Endothelial cell (in vitro differentiated cells): ENCODE results near the gene DISC1. TPM values are rescaled to one million over a fixed set of nuclear protein-coding genes. Genes with fewer than 3 reads are reported as not detected.
"Not testable (repeated sequence)": the region's sequence is repeated elsewhere in the genome, so short reads cannot be mapped to it uniquely, and the experiment has no call there.

ENCODE experiments used
- DNase-seq: peaks from one replicate; pipeline ENCODE4 v3.0.0; 2021; ENCODE audit warnings: low spot score
- H3K27ac Mint-ChIP-seq: one replicate; pipeline ENCODE4 v1.8.0; 2021; ENCODE audit warnings: mixed read lengths, inconsistent platforms; ENCODE audit not compliant: unreplicated experiment
- H3K27me3 Mint-ChIP-seq: one replicate; pipeline ENCODE4 v1.8.0; 2021; ENCODE audit warnings: mild to moderate bottlenecking, moderate library complexity, mixed read lengths, inconsistent platforms; ENCODE audit not compliant: unreplicated experiment
- H3K36me3 Mint-ChIP-seq: one replicate; pipeline ENCODE4 v1.8.0; 2021; ENCODE audit warnings: mild to moderate bottlenecking, low read depth, mixed read lengths, inconsistent platforms; ENCODE audit not compliant: unreplicated experiment
- H3K4me1 Mint-ChIP-seq: one replicate; pipeline ENCODE4 v1.8.0; 2021; ENCODE audit warnings: mild to moderate bottlenecking, mixed read lengths, inconsistent platforms; ENCODE audit not compliant: unreplicated experiment
- H3K4me3 Mint-ChIP-seq: one replicate; pipeline ENCODE4 v1.8.0; 2021; ENCODE audit warnings: mild to moderate bottlenecking, mixed read lengths, inconsistent platforms; ENCODE audit not compliant: unreplicated experiment
- H3K9me3 Mint-ChIP-seq: one replicate; pipeline ENCODE4 v1.8.0; 2021; ENCODE audit warnings: mixed read lengths, inconsistent platforms; ENCODE audit not compliant: unreplicated experiment
- CTCF ChIP-seq: fragments of 200-600 bp; sonication (generic); IDR thresholded peaks from one replicate; pipeline ENCODE4 v1.5.0; 2021; ENCODE audit warnings: antibody characterized with exemption; ENCODE audit not compliant: unreplicated experiment
- total RNA-seq: library from RNA; stranded (reverse); fragmentation: NEBNext Ultra II Directional; extraction: Animal tissue kit (Norgen Biotek cat#: 25700); gene quantifications from one replicate; pipeline ENCODE4 v1.2.1, GENCODE V29; 2021; ENCODE audit not compliant: unreplicated experiment

Gene DISC1
- total RNA-seq, 1 donor from 2014 or later = 82.5 TPM

GRCh38 chr1:231958448-231958847 lies 331.9 kb downstream of the DISC1 start:
- Mint-ChIP-seq H3K36me3 (peaks cover 33% of the 10 kb centered on the region), H3K27me3 (peaks cover 10% of the 10 kb centered on the region), H3K9me3 (no peaks in the 10 kb centered on the region), H3K4me3 (no peak overlapping the region), H3K4me1 (no peaks in the 10 kb centered on the region), H3K27ac (no peak overlapping the region)
- no peak for TF ChIP-seq CTCF
- DNase-seq = no peak

GRCh38 chr1:231959225-231959884 lies 332.8 kb downstream of the DISC1 start:
- H3K36me3 Mint-ChIP-seq = peaks cover 40% of the 10 kb centered on the region
- peak overlapping the region; percentile 6 for H3K4me3 Mint-ChIP-seq
- DNase-seq = no peak
- peaks cover 10% of the 10 kb centered on the region for H3K27me3 Mint-ChIP-seq
- no peaks in the 10 kb centered on the region for H3K9me3 Mint-ChIP-seq
- no peak overlapping the region for H3K27ac Mint-ChIP-seq
- H3K4me1 Mint-ChIP-seq = no peaks in the 10 kb centered on the region
- no peak for TF ChIP-seq CTCF

GRCh38 chr1:231961801-231962200 lies 335.2 kb downstream of the DISC1 start:
- DNase-seq, H3K27ac Mint-ChIP-seq, H3K9me3 Mint-ChIP-seq, H3K4me1 Mint-ChIP-seq, H3K4me3 Mint-ChIP-seq: not testable (repeated sequence)
- Mint-ChIP-seq H3K36me3 (peaks cover 53% of the 10 kb centered on the region), H3K27me3 (peaks cover 17% of the 10 kb centered on the region)

- H3K9me3 Mint-ChIP-seq = no peaks in the 10 kb centered on the region
- H3K4me1 Mint-ChIP-seq = peaks cover 5% of the 10 kb centered on the region
- peak overlapping the region; percentile 29 for H3K4me3 Mint-ChIP-seq
- peaks cover 13% of the 10 kb centered on the region for H3K27me3 Mint-ChIP-seq
- no peak for DNase-seq
- no peak for TF ChIP-seq CTCF
- H3K36me3 Mint-ChIP-seq = peaks cover 48% of the 10 kb centered on the region
- no peak overlapping the region for H3K27ac Mint-ChIP-seq
Observed at GRCh38 chr1:231962636-231963035, 336.0 kb downstream of the DISC1 start.

- DNase-seq = no peak
- Mint-ChIP-seq H3K4me1 (peaks cover 5% of the 10 kb centered on the region), H3K4me3 (no peak overlapping the region), H3K36me3 (peaks cover 55% of the 10 kb centered on the region), H3K27ac (no peak overlapping the region), H3K27me3 (peaks cover 13% of the 10 kb centered on the region), H3K9me3 (no peaks in the 10 kb centered on the region)
- no peak for TF ChIP-seq CTCF
Observed at GRCh38 chr1:231964241-231964640, 337.7 kb downstream of the DISC1 start.
